Posterior cingulate gyrus (tissue), 11 donors: ENCODE data around the gene GALNT11.
"Not testable (repeated sequence)": the region's sequence is repeated elsewhere in the genome, so short reads cannot be mapped to it uniquely, and the experiment has no call there.

ENCODE experiments used
- DNase-seq, 10 donors: peaks; one replicate each; pipeline versions ENCODE4 v3.0.0 to v3.0.0-alpha.2; 2020 to 2021; ENCODE audit warnings: mixed read lengths in 3 of 10
- intact Hi-C: fragments of 100-400 bp; cut with DNase I; formaldehyde crosslinking; loops from one replicate; pipeline ENCODE4 v1.15.1; 2023

GALNT11 gene

GRCh38 chr7:152025937-152026890 is 740 bp downstream of the GALNT11 start:
- intact Hi-C loops, result no loop called here
- DNase-seq, result peak in 1 of 10 donors; percentile 73

GRCh38 chr7:152027491-152028365 is 2.3 kb downstream of the GALNT11 start:
- intact Hi-C loops, DNase-seq: not testable (repeated sequence)

DNA sequence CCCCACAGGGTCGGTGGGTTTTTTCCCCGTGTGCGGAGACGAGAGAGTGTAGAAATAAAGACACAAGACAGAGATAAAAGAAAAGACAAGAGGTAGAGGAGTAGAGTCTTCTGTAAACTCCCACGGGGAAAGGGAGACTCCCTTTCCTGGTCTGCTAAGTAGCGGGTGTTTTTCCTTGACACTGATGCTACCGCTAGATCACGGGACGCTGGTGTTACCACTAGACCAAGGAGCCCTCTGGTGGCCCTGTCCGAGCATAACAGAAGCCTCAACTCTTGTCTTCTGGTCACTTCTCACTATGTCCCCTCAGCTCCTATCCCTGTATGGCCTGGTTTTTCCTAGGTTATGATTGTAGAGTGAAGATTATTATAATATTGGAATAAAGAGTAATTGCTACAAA is 4.6 kb downstream of the GALNT11 start:
- intact Hi-C loops, result not testable (repeated sequence)
- DNase-seq, result peak in 7 of 10 donors; percentile 44 to 89 (median 58)

GRCh38 chr7:152030639-152031038 is 5.2 kb downstream of the GALNT11 start:
- intact Hi-C loops, result not testable (repeated sequence)

DNA sequence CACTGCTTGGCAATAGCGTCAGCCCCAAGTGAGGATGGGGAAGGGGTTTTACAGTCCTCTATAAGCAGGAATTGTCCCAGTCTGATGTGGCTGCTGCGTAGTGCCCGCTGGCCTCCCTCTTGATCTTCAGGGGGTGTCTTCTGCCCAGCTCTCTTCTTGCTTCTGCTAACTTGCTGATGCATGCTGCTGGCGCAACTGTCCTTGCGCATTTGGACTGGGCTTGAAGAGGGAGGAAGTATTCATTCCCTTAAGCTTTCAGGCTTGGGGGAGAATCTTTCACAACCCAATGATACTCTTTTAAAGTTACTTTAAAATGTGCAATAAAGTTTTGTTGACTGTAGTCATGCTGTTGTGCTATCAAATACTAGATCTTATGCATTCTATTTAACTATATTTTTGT is 10.3 kb downstream of the GALNT11 start:
- intact Hi-C loops, result no loop called here
- no peak for DNase-seq

More at GRCh38 chr7:152030639-152031038, 5.2 kb downstream of the GALNT11 start:
- DNase-seq, result not testable (repeated sequence)

DNA sequence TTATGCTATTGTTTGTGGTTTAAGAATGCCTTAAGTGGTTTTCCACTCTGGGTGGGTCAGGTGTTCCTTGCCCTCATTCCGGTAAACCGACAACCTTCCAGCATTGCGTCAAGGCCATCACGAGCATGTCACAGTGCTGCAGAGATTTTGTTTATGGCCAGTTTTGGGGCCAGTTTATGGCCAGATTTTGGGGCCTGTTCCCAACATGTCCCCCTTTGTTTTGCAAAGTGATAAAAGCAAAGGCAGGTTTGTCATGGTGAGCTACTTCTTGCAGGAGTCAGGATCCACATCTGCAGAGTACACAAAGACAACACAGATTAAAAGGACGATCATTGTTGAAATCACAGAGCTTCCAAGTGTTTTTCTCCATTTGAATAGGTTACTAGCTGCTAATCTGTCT is 12.9 kb downstream of the GALNT11 start:
- DNase-seq, intact Hi-C loops: not testable (repeated sequence)

- intact Hi-C loops, DNase-seq: not testable (repeated sequence)
These were observed 17.6 kb downstream of the GALNT11 start for GRCh38 chr7:152043086-152043485.

GRCh38 chr7:152044909-152045308 is 19.4 kb downstream of the GALNT11 start:
- DNase-seq, intact Hi-C loops: not testable (repeated sequence)

GRCh38 chr7:152046531-152046930 is 21.1 kb downstream of the GALNT11 start:
- no peak for DNase-seq

DNA sequence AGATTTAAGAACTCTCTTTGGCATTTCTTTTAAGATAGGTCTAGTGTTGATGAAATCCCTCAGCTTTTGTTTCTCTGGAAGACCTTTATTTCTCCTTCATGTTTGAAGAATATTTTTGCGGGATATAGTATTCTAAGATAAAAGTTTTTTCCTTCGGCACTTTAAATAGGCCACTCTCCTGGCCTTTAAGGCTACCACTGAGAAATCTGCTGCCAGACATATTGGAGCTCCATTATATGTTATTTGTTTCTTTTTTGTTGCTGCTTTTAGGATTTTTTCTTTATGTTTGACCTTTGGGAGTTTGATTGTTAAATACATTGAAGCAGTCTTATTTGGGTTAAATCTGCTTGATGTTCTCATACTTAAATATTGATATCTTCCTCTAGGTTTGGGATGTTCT is 22.6 kb downstream of the GALNT11 start:
- DNase-seq, result no peak
- intact Hi-C loops, result no loop called here

More at GRCh38 chr7:152046531-152046930, 21.1 kb downstream of the GALNT11 start:
- intact Hi-C loops, result no loop called here

GRCh38 chr7:152050547-152050971 is 25.1 kb downstream of the GALNT11 start:
- peak in 2 of 10 donors; percentile 27 to 72 for DNase-seq
- intact Hi-C loops, result no loop called here

DNA sequence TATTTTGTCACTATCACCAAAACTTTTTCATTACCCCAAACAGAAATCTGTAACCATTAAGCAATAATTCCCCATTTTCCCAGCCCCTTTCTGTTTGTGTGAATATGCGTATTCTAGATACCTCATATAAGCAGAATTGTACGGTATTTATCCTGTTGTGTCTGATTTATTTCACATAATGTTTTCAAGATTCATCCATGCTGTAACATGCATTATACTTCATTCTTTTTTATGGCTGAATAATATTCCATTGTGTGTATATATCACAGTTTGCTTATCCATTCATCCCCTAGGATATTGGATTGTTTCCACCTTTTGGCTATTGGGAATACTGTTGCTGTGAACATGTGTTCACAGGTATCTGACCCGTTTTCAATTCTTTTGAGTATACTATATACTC is 26.5 kb downstream of the GALNT11 start:
- intact Hi-C loops, result no loop called here
- DNase-seq, result no peak

DNA sequence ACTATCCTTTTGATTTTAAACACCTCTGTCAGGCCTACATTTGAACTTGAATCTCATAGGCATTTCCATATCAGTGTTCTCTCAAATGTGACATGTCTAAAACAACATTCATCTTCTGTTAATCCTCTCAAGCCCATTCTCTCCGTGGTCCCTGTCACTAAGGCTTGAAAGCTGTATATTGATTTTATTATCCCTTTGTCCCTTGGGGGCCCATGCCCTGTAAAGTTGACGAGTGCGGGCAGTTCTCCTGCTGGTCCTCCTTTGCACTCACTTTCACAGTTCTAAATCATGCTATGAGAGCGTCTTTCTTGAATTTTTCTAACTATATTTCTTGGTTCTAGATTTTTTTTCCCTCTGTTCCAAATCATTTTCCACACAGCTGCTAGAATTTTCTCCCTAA is 27.3 kb downstream of the GALNT11 start:
- intact Hi-C loops, result no loop called here
- no peak for DNase-seq

- DNase-seq, result peak in 1 of 10 donors; percentile 18
- intact Hi-C loops, result no loop called here
These were observed 29.1 kb downstream of the GALNT11 start for GRCh38 chr7:152054367-152055230.

- intact Hi-C loops, result no loop called here
- DNase-seq, result no peak
These were observed 31.3 kb downstream of the GALNT11 start for GRCh38 chr7:152056621-152057274.

- intact Hi-C loops, result no loop called here
- no peak for DNase-seq
These were observed 33.8 kb downstream of the GALNT11 start for GRCh38 chr7:152059311-152059710.

DNA sequence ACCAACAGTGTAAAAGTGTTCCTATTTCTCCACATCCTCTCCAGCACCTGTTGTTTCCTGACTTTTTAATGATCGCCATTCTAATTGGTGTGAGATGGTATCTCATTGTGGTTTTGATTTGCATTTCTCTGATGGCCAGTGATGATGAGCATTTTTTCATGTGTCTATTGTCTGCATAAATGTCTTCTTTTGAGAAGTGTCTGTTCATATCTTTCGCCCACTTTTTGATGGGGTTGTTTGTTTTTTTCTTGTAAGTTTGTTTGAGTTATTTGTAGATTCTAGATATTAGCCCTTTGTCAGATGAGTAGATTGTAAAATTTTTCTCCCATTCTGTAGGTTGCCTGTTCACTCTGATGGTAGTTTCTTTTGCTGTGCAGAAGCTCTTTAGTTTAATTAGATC is 35.6 kb downstream of the GALNT11 start:
- DNase-seq, intact Hi-C loops: not testable (repeated sequence)

DNA sequence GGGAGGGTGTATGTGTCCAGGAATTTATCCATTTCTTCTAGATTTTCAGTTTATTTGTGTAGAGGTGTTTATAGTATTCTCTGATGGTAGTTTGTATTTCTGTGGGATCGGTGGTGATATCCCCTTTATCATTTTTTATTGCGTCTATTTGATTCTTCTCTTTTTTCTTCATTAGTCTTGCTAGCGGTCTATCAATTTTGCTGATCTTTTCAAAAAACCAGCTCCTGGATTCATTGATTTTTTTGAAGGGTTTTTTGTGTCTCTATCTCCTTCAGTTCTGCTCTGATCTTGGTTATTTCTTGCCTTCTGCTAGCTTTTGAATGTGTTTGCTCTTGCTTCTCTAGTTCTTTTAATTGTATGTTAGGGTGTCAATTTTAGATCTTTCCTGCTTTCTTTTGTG is 37.7 kb downstream of the GALNT11 start:
- intact Hi-C loops, DNase-seq: not testable (repeated sequence)

DNA sequence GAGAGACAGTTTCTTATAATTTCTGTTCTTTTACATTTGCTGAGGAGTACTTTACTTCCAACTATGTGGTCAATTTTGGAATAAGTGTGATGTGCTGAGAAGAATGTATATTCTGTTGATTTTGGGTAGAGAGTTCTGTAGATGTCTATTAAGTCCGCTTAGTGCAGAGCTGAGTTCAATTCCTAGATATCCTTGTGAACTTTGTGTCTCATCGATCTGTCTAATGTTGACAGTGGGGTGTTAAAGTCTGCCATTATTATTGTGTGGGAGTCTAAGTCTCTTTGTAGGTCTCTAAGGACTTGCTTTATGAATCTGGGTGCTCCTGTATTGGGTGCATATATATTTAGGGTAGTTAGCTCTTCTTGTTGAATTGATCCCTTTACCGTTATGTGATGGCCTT is 38.3 kb downstream of the GALNT11 start:
- intact Hi-C loops, DNase-seq: not testable (repeated sequence)
